Breast epithelium (tissue), 4 donors: ENCODE data around the gene SMIM1. TPM values are rescaled to one million over a fixed set of nuclear protein-coding genes. Genes with fewer than 3 reads are reported as not detected.

Experiments
- DNase-seq, 2 donors: peaks; one replicate each; pipeline ENCODE4 v3.0.0-alpha.2; 2019; ENCODE audit warnings: low spot score in 2 of 2
- H3K27ac ChIP-seq, 2 donors: fragments of 200-600 bp; sonication (generic) in 1 of 2; one replicate each; pipeline ENCODE4 v1.5.1; 2016 to 2019; ENCODE audit warnings: mild to moderate bottlenecking in 1 of 2
- H3K27me3 ChIP-seq, 2 donors: fragments of 200-600 bp; sonication (generic) in 1 of 2; one replicate each; pipeline versions ENCODE4 v1.5.1 to v1.6.0; 2017 to 2019; ENCODE audit warnings: control low read depth in 1 of 2, mild to moderate bottlenecking in 1 of 2
- H3K36me3 ChIP-seq: fragments of 200-600 bp; one replicate; pipeline ENCODE4 v1.5.1; 2019
- H3K4me1 ChIP-seq, 2 donors: fragments of 200-600 bp; sonication (generic); one replicate each; pipeline ENCODE4 v1.5.1; 2016 to 2019; ENCODE audit warnings: control low read depth in 1 of 2
- H3K4me3 ChIP-seq, 3 donors: fragments of 200-600 bp; sonication (generic); 1 replicate in 2 of 3; 2 replicates in 1 of 3; pipeline ENCODE4 v1.5.1; 2016 to 2019; ENCODE audit warnings: mild to moderate bottlenecking in 3 of 3, moderate library complexity in 2 of 3
- H3K9me3 ChIP-seq, 2 donors: fragments of 200-600 bp; sonication (generic) in 1 of 2; one replicate each; pipeline ENCODE4 v1.5.1; 2016 to 2019; ENCODE audit warnings: control low read depth in 1 of 2
- CTCF ChIP-seq, 3 donors: fragments of 450-650 bp; IDR thresholded peaks; one replicate each; pipeline ENCODE4 v1.5.1; 2016 to 2017; ENCODE audit warnings: antibody characterized with exemption in 3 of 3, mild to moderate bottlenecking in 3 of 3, moderate library complexity in 3 of 3
- POLR2A ChIP-seq: fragments of 450-650 bp; IDR thresholded peaks from one replicate; pipeline ENCODE4 v1.6.1; 2016; ENCODE audit warnings: antibody characterized with exemption, mild to moderate bottlenecking, moderate library complexity
- POLR2AphosphoS5 ChIP-seq, 3 donors: sonication (generic); formaldehyde crosslinking; IDR thresholded peaks; one replicate each; pipeline ENCODE4 v1.6.1; 2017; ENCODE audit warnings: antibody characterized with exemption in 3 of 3
- intact Hi-C: fragments of 100-400 bp; cut with DNase I; formaldehyde crosslinking; loops from one replicate; pipeline ENCODE4 v1.15.1; 2023; ENCODE audit warnings: low total_unique reads
- total RNA-seq, 3 donors: library from RNA; depleted of rRNA; stranded (reverse); fragments of >200 nt; gene quantifications; one replicate each; pipeline ENCODE4 v1.1.0, GENCODE V29; 2016

The SMIM1 gene
- total RNA-seq, 3 donors from 2014 or later = 1.3 to 4.7 (median 4.6) TPM

GRCh38 chr1:3814771-3815561, 42.4 kb downstream of the SMIM1 start:
- Histone ChIP-seq H3K4me3 (no peak overlapping the region), H3K36me3 (no peaks in the 10 kb centered on the region), H3K9me3 (no peaks in the 10 kb centered on the region), H3K27me3 (no peaks in the 10 kb centered on the region), H3K27ac (no peak overlapping the region), H3K4me1 (no peaks in the 10 kb centered on the region)
- no peak for TF ChIP-seq POLR2A
- TF ChIP-seq POLR2AphosphoS5 (IDR thresholded peaks at IDR 0.05) = no peak
- no peak for TF ChIP-seq CTCF (IDR thresholded peaks at IDR 0.05)
- intact Hi-C loops = no loop called here
- no peak for DNase-seq

GRCh38 chr1:3816331-3817137, 44.0 kb downstream of the SMIM1 start:
- H3K36me3 ChIP-seq = no peaks in the 10 kb centered on the region
- no peak overlapping the region for H3K27ac ChIP-seq
- intact Hi-C loops = no loop called here
- no peak for DNase-seq
- H3K9me3 ChIP-seq = no peaks in the 10 kb centered on the region
- no peaks in the 10 kb centered on the region for H3K27me3 ChIP-seq
- H3K4me1 ChIP-seq = no peaks in the 10 kb centered on the region
- no peak for TF ChIP-seq POLR2AphosphoS5 (IDR thresholded peaks at IDR 0.05)
- no peak for TF ChIP-seq POLR2A
- TF ChIP-seq CTCF (IDR thresholded peaks at IDR 0.05) = no peak
- no peak overlapping the region for H3K4me3 ChIP-seq

GRCh38 chr1:3817138-3817740, 44.7 kb downstream of the SMIM1 start:
- intact Hi-C loops = no loop called here
- H3K36me3 ChIP-seq = no peaks in the 10 kb centered on the region
- no peaks in the 10 kb centered on the region for H3K27me3 ChIP-seq
- TF ChIP-seq POLR2A = no peak
- no peak for TF ChIP-seq CTCF (IDR thresholded peaks at IDR 0.05)
- TF ChIP-seq POLR2AphosphoS5 (IDR thresholded peaks at IDR 0.05) = no peak
- no peaks in the 10 kb centered on the region for H3K9me3 ChIP-seq
- no peaks in the 10 kb centered on the region for H3K4me1 ChIP-seq
- H3K27ac ChIP-seq = no peak overlapping the region
- no peak overlapping the region for H3K4me3 ChIP-seq
- no peak for DNase-seq

GRCh38 chr1:3817821-3818597, 45.5 kb downstream of the SMIM1 start:
- TF ChIP-seq POLR2A (no peak), POLR2AphosphoS5 (IDR thresholded peaks at IDR 0.05) (no peak)
- no peaks in the 10 kb centered on the region for H3K9me3 ChIP-seq
- no peak overlapping the region for H3K4me3 ChIP-seq
- H3K27me3 ChIP-seq = no peaks in the 10 kb centered on the region
- DNase-seq = no peak
- no peaks in the 10 kb centered on the region for H3K4me1 ChIP-seq
- intact Hi-C loops = no loop called here
- no peak overlapping the region for H3K27ac ChIP-seq
- no peaks in the 10 kb centered on the region for H3K36me3 ChIP-seq

GRCh38 chr1:3819771-3820200, 47.2 kb downstream of the SMIM1 start:
- H3K4me1 ChIP-seq = no peaks in the 10 kb centered on the region
- H3K27me3 ChIP-seq = no peaks in the 10 kb centered on the region
- no peak overlapping the region for H3K4me3 ChIP-seq
- H3K27ac ChIP-seq = no peak overlapping the region
- no peaks in the 10 kb centered on the region for H3K36me3 ChIP-seq
- no peaks in the 10 kb centered on the region for H3K9me3 ChIP-seq
- DNase-seq = no peak
- intact Hi-C loops = no loop called here
- TF ChIP-seq POLR2AphosphoS5 (IDR thresholded peaks at IDR 0.05) = no peak
- TF ChIP-seq POLR2A = no peak
- TF ChIP-seq CTCF (IDR thresholded peaks at IDR 0.05) = no peak
